Bronchial epithelial cell (primary cell): ENCODE measurements around the gene MRPL45. TPM values are rescaled to one million over a fixed set of nuclear protein-coding genes. Genes with fewer than 3 reads are reported as not detected.

Source experiments
- DNase-seq: peaks from one replicate; pipeline ENCODE4 v3.0.0-alpha.2; 2010; ENCODE audit warnings: low read depth
- FAIRE-seq: peaks from 2 replicates; lab custom pipeline; 2011; peaks lifted over from hg19 to GRCh38; lab: Jason Lieb, UNC
- H3K27me3 ChIP-seq: 2 replicates; pipeline ENCODE4 v1.5.1; 2011; ENCODE audit warnings: low read length; ENCODE audit not compliant: control insufficient read depth, insufficient read depth
- H3K36me3 ChIP-seq: 2 replicates; pipeline ENCODE4 v1.5.1; 2011; ENCODE audit warnings: low read length; ENCODE audit not compliant: control insufficient read depth, insufficient read depth
- H3K4me3 ChIP-seq: 2 replicates; pipeline ENCODE4 v1.5.1; 2011; ENCODE audit warnings: mild to moderate bottlenecking, low read depth, low read length, control low read depth
- total RNA-seq: library from RNA; depleted of rRNA; stranded (reverse); fragments of >200 nt; gene quantifications from 2 replicates; pipeline ENCODE4 v1.2.1, GENCODE V29; 2014
- TF ChIP-seq, protein P1 (sequence below): IDR thresholded peaks from 2 replicates; pipeline ENCODE4 v1.5.1; 2011; ENCODE audit warnings: mild to moderate bottlenecking, moderate library complexity, low read length, control low read depth, inconsistent platforms; ENCODE audit not compliant: insufficient read depth, severe bottlenecking

MRPL45 gene
- total RNA-seq, 1 donor from 2014 or later = 23.7 TPM

DNA sequence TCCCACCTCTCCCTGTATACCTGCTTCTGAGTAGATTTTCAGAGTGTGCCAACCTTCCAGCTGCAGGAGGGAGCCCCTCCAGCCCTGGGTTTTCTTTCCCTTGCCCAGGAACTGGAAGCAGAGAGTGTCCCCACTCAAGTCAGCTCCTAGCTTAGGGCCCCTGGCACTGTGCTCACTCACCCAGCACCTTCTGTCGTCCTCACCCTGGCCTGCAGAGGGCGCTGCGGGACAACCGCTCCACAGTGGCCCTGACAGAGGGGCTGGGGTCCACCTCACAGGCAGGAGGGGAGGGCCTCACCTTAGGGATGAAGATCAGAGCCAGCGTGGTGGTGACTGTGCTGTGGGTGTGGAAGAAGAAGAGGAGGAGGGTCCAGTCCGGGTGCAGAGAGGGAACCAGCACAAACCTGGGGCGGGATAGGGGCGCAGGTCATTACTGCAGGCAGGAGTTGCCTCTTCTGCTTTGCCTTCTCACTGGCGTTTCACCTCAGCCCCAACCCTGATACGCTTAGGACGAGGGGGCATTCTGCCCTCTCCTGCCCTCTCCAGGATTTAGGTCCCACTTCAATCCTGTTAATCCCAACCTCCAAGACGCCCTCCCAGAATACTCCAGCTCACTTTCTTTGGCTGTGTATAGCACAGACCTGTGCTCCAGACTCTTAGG is 36.8 kb downstream of the MRPL45 start:
- Histone ChIP-seq H3K36me3 (no peaks in the 10 kb centered on the region), H3K4me3 (no peak overlapping the region), H3K27me3 (peaks cover 5% of the 10 kb centered on the region)
- TF ChIP-seq, protein P1, sequence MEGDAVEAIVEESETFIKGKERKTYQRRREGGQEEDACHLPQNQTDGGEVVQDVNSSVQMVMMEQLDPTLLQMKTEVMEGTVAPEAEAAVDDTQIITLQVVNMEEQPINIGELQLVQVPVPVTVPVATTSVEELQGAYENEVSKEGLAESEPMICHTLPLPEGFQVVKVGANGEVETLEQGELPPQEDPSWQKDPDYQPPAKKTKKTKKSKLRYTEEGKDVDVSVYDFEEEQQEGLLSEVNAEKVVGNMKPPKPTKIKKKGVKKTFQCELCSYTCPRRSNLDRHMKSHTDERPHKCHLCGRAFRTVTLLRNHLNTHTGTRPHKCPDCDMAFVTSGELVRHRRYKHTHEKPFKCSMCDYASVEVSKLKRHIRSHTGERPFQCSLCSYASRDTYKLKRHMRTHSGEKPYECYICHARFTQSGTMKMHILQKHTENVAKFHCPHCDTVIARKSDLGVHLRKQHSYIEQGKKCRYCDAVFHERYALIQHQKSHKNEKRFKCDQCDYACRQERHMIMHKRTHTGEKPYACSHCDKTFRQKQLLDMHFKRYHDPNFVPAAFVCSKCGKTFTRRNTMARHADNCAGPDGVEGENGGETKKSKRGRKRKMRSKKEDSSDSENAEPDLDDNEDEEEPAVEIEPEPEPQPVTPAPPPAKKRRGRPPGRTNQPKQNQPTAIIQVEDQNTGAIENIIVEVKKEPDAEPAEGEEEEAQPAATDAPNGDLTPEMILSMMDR = peak; percentile 80
- FAIRE-seq (no peak), DNase-seq (no peak)

DNA sequence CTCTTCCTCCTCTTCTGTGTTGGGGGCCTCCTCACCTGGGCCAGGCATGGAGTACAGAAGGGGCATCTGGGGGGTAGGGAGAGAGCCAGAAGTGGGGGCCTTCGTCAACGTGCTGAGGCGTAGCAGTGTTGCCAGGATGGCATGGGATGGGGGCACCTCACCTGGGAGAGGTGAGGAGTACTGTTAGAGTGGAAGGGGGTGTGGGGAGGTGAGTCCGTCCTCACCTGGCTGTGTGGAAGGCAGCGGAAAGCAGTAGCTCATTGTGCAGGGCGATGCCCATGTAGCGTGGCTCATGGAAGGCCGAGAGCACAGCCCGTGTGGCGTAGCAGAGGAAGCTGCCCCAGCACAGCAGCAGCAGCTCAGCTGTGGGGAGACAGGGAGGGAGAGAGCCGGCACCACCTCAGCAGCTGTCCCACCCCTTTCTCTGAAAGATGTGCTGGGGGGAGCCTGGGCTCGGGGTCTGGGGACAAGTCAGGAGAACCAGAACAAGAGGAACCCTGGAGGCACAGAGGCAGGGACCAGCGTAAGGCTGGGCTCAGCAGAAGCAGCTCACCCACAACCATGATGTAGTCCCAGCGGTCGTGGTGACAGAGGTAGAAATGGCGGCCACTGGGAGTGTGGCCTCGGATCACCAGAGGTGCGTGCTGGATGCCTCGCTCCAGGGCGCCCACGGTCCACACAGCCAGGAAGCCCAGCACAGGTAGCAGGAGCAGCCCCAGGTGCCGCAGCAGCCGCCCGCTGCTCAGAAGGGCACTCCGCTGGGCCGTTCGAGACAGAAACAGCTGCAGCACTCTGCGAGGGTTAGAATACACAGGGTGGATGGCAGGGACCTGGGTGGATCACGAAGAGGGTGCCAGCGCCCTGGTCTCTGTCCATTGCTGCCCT is 37.8 kb downstream of the MRPL45 start:
- Histone ChIP-seq H3K4me3 (no peak overlapping the region), H3K36me3 (no peaks in the 10 kb centered on the region), H3K27me3 (peaks cover 5% of the 10 kb centered on the region)
- DNase-seq = no peak
- TF ChIP-seq, protein P1 = no peak
- FAIRE-seq = no peak

DNA sequence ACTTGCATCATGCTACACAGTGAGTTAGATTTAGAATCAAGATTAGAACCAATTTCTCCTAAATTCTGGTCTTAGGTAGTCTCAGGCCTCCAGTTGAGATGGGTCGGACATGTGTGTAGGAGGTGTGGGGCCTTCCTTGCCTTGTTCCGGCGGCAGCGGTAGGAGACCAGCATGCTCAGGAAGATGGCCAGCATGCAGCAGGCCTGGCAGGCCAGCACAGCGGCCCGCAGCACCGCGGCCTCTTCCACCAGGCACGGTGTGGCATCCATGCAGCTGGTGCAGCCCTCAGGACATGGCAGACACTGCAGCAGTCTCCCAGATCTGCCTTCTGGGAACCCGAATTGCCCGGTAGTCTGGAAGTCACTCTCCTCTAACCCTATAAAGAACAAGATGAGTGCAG is 39.9 kb downstream of the MRPL45 start:
- H3K36me3 ChIP-seq = no peaks in the 10 kb centered on the region
- no peak for FAIRE-seq

DNA sequence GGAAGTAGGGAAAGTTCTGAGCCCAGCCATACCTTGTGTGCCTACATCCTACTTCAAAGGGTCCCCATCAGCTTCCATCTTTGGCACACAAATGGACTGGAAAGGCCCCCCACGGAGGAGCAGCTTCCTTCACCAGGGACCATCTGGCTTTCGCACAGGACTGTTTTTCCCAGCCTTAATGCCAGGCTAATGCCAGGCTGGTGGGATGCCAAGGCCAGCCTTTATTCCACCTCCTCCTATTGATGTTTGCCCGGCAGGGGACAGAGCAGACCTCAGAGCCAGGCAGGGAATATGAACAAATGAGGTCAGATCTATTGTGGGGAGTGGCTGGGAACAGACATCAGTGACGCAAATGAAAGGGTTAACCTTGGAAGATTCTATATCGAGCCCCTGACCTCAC is 41.1 kb downstream of the MRPL45 start:
- no peak for DNase-seq
- TF ChIP-seq, protein P1 = no peak
- Histone ChIP-seq H3K4me3 (no peak overlapping the region), H3K27me3 (peaks cover 3% of the 10 kb centered on the region), H3K36me3 (no peaks in the 10 kb centered on the region)
- FAIRE-seq = no peak

More for the DNA sequence above, 39.9 kb downstream of the MRPL45 start:
- Histone ChIP-seq H3K27me3 (peaks cover 5% of the 10 kb centered on the region), H3K4me3 (no peak overlapping the region)
- DNase-seq = no peak
- TF ChIP-seq, protein P1 = no peak

DNA sequence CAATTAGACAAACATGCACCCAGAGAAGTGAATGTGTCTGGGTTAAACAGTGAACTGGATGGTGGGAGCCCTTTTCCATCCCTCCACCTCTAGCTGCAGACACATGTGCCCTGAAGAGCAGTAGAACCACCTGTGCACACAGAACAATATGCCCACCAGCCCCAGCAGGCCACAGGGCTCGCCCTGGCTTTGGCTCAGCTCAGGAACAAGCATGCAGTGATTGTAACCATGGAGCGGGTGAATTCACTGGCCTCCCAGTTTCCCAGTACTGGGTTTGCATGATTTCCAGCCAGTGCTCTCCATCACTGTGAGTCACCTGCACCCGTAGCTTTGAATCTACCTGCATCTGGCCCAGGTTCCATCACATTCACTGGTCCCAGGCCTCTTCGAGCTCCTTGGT is 41.6 kb downstream of the MRPL45 start:
- Histone ChIP-seq H3K36me3 (no peaks in the 10 kb centered on the region), H3K27me3 (peaks cover 1% of the 10 kb centered on the region), H3K4me3 (no peak overlapping the region)
- DNase-seq = no peak
- TF ChIP-seq, protein P1 = no peak
- no peak for FAIRE-seq
